K562 (cell line): ENCODE measurements around the gene GEMIN8. TPM values are rescaled to one million over a fixed set of nuclear protein-coding genes. Genes with fewer than 3 reads are reported as not detected.

Experiments
- ATF7 ChIP-seq: fragments of 450-650 bp; IDR thresholded peaks from 2 replicates; pipeline ENCODE4 v1.7.1; 2014; ENCODE audit warnings: mild to moderate bottlenecking, moderate library complexity
- HDAC1 ChIP-seq, 2 experiments: fragments of 450-650 bp; IDR thresholded peaks; 2 replicates each; pipeline ENCODE4 v1.6.1; 2016 to 2017; ENCODE audit warnings: inconsistent platforms in 1 of 2, mild to moderate bottlenecking in 1 of 2, moderate library complexity in 1 of 2
- HNRNPH1 ChIP-seq: fragments of 200-400 bp; formaldehyde crosslinking; optimal IDR thresholded peaks from 2 replicates; pipeline ENCODE3; 2017; ENCODE audit warnings: low read depth, mild to moderate bottlenecking, low read length, moderate library complexity
- MCM7 ChIP-seq, 2 experiments: fragments of 450-650 bp; IDR thresholded peaks; 2 replicates each; pipeline ENCODE4 v1.6.1; 2016 to 2018
- NCOA1 ChIP-seq: fragments of 450-650 bp; IDR thresholded peaks from 2 replicates; pipeline ENCODE4 v1.6.1; 2016; ENCODE audit warnings: low read depth
- NCOA6 ChIP-seq: fragments of 450-650 bp; IDR thresholded peaks from 2 replicates; pipeline ENCODE4 v1.6.1; 2017; ENCODE audit warnings: mild to moderate bottlenecking
- NFATC3 ChIP-seq: fragments of 450-650 bp; IDR thresholded peaks from 2 replicates; pipeline ENCODE4 v1.6.1; 2017; ENCODE audit warnings: mild to moderate bottlenecking
- RBM22 ChIP-seq: fragments of 200-400 bp; formaldehyde crosslinking; IDR thresholded peaks from 2 replicates; pipeline ENCODE4 v1.6.1; 2018; ENCODE audit warnings: low read length, low read depth; ENCODE audit not compliant: poor library complexity, severe bottlenecking
- WHSC1 ChIP-seq: IDR thresholded peaks from one replicate; pipeline ENCODE4 v1.6.1; 2012; ENCODE audit warnings: low read length, control low read depth, inconsistent platforms
- XRCC4 ChIP-seq: IDR thresholded peaks from one replicate; pipeline ENCODE4 v1.6.1; 2011; ENCODE audit not compliant: insufficient read depth, insufficient read length; ENCODE audit errors: extremely low read depth
- polyA plus RNA-seq, 8 experiments: library from polyadenylated mRNA; depleted of rRNA in 4 of 8; stranded (reverse) in 5 of 8; unstranded in 3 of 8; fragments of >200 nt; fragmentation: Nextera tagmentation in 2 of 8; fragmentation: Illumina TruSeq in 1 of 8; extraction: Ambion mirVana in 2 of 8; extraction: Trizol in 1 of 8; gene quantifications; 2 replicates each; pipeline versions ENCODE4 v1.2.1 to v1.2.3, GENCODE V29; 2011 to 2014; ENCODE audit warnings: inconsistent platforms in 1 of 8, missing spikeins in 1 of 8
- total RNA-seq, 7 experiments: library from RNA; depleted of rRNA in 6 of 7; stranded (reverse); fragments of >200 nt in 6 of 7; fragmentation: Illumina TruSeq in 2 of 7; extraction: Trizol in 2 of 7; gene quantifications; 2 replicates each; pipeline versions ENCODE4 v1.2.1 to v1.2.3, GENCODE V29; 2011 to 2021; ENCODE audit warnings: low replicate concordance in 1 of 7
- TF ChIP-seq, protein P1 (sequence below): fragments of 250-450 bp; sonication (Bioruptor Pico); IDR thresholded peaks from 2 replicates; pipeline ENCODE4 v1.8.0; 2021; ENCODE audit warnings: mild to moderate bottlenecking, moderate library complexity
- TF ChIP-seq, protein P2 (sequence below): fragments of 450-650 bp; formaldehyde crosslinking; IDR thresholded peaks from 2 replicates; pipeline ENCODE4 v1.4.0; 2022; ENCODE audit warnings: missing genetic modification characterization
- TF ChIP-seq, protein P3 (sequence below), 2 experiments: fragments of 450-650 bp; formaldehyde crosslinking in 1 of 2; IDR thresholded peaks; 2 replicates each; pipeline versions ENCODE4 v1.4.0 to v1.6.1; 2014 to 2020; ENCODE audit warnings: mild to moderate bottlenecking in 2 of 2, borderline replicate concordance in 1 of 2, low read depth in 1 of 2
- TF ChIP-seq, protein P4 (sequence below): conservative IDR thresholded peaks from 2 replicates; pipeline ENCODE4 v1.6.1; 2011; ENCODE audit warnings: low read depth, mild to moderate bottlenecking, low read length; ENCODE audit not compliant: control insufficient read depth

The GEMIN8 gene
- total and polyA plus RNA-seq, 9 of the 15 experiments (the other 6 are each of a cell fraction or from before 2014, with no cell fraction given) = 10.9 to 29.1 (median 16.9) TPM

DNA sequence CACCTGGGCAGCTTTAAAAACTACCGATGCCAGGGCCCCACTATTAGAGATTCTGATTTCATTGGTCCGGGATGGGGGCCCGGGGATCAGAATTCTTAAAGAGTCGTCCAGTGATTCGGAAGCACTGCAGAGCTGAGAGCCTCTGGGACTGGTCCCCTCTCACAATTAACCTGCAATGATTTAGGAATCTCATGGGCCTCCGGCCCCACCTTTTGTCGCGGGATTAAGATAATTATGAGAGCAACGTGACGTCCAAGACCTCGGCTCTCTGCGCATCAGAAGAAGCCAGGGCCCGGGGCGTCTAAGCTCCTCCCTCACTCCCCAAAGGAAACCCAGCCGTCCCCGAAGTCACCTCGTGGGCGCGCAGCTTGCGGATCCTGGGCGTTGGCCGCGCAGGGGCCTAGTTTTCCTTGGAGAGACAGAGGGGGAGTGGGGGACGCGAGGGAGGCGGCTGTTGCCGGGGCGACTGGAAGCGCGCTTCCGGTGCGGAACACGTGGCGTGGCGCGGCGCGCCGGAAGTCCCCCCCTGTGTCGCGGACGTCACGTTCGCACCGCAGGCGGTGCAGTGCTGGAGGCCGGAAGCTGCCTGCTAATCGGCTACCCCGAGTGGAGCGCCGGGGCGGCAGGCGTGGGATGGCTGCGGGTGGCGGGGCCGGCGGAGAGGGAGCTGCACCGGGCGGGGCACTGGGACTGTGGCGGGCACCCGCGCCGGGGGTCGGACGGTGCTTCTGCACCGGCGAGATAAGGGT, at the start of gene GEMIN8 (continued):
- peak in 1 of 2 experiments; percentile 85; a peak in 2 of 4 replicates for TF ChIP-seq HDAC1 (IDR thresholded peaks at IDR 0.05)
- TF ChIP-seq, protein P1, sequence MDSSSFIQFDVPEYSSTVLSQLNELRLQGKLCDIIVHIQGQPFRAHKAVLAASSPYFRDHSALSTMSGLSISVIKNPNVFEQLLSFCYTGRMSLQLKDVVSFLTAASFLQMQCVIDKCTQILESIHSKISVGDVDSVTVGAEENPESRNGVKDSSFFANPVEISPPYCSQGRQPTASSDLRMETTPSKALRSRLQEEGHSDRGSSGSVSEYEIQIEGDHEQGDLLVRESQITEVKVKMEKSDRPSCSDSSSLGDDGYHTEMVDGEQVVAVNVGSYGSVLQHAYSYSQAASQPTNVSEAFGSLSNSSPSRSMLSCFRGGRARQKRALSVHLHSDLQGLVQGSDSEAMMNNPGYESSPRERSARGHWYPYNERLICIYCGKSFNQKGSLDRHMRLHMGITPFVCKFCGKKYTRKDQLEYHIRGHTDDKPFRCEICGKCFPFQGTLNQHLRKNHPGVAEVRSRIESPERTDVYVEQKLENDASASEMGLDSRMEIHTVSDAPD (CRISPR knock-in tag) = no peak
- peak; percentile 87 for TF ChIP-seq RBM22
- TF ChIP-seq, protein P2, sequence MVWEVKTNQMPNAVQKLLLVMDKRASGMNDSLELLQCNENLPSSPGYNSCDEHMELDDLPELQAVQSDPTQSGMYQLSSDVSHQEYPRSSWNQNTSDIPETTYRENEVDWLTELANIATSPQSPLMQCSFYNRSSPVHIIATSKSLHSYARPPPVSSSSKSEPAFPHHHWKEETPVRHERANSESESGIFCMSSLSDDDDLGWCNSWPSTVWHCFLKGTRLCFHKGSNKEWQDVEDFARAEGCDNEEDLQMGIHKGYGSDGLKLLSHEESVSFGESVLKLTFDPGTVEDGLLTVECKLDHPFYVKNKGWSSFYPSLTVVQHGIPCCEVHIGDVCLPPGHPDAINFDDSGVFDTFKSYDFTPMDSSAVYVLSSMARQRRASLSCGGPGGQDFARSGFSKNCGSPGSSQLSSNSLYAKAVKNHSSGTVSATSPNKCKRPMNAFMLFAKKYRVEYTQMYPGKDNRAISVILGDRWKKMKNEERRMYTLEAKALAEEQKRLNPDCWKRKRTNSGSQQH (CRISPR knock-in tag) = no peak
- TF ChIP-seq NCOA1 = peak; percentile 30; the same call in 1 of the 2 replicates
- peak; percentile 78 for TF ChIP-seq ATF7
- TF ChIP-seq, protein P3, sequence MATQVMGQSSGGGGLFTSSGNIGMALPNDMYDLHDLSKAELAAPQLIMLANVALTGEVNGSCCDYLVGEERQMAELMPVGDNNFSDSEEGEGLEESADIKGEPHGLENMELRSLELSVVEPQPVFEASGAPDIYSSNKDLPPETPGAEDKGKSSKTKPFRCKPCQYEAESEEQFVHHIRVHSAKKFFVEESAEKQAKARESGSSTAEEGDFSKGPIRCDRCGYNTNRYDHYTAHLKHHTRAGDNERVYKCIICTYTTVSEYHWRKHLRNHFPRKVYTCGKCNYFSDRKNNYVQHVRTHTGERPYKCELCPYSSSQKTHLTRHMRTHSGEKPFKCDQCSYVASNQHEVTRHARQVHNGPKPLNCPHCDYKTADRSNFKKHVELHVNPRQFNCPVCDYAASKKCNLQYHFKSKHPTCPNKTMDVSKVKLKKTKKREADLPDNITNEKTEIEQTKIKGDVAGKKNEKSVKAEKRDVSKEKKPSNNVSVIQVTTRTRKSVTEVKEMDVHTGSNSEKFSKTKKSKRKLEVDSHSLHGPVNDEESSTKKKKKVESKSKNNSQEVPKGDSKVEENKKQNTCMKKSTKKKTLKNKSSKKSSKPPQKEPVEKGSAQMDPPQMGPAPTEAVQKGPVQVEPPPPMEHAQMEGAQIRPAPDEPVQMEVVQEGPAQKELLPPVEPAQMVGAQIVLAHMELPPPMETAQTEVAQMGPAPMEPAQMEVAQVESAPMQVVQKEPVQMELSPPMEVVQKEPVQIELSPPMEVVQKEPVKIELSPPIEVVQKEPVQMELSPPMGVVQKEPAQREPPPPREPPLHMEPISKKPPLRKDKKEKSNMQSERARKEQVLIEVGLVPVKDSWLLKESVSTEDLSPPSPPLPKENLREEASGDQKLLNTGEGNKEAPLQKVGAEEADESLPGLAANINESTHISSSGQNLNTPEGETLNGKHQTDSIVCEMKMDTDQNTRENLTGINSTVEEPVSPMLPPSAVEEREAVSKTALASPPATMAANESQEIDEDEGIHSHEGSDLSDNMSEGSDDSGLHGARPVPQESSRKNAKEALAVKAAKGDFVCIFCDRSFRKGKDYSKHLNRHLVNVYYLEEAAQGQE (IDR thresholded peaks at IDR 0.05; ENCODE audit: borderline replicate concordance) = no peak
- TF ChIP-seq, protein P3 (CRISPR knock-in tag; IDR thresholded peaks at IDR 0.05; ENCODE audit: low read depth) = no peak
- no peak for TF ChIP-seq WHSC1
- TF ChIP-seq NFATC3 = no peak
- no peak for TF ChIP-seq XRCC4
- TF ChIP-seq HNRNPH1 = no peak
- no peak for TF ChIP-seq NCOA6
- TF ChIP-seq MCM7 (IDR thresholded peaks at IDR 0.05) = no peak
- TF ChIP-seq, protein P4, sequence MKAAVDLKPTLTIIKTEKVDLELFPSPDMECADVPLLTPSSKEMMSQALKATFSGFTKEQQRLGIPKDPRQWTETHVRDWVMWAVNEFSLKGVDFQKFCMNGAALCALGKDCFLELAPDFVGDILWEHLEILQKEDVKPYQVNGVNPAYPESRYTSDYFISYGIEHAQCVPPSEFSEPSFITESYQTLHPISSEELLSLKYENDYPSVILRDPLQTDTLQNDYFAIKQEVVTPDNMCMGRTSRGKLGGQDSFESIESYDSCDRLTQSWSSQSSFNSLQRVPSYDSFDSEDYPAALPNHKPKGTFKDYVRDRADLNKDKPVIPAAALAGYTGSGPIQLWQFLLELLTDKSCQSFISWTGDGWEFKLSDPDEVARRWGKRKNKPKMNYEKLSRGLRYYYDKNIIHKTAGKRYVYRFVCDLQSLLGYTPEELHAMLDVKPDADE = peak; percentile 78; the same call in 1 of the 2 replicates
